AG08395 (cell line): ENCODE measurements around the gene PGAM2.

Experiments used
- DNase-seq: peaks from one replicate; pipeline ENCODE4 v3.0.0; 2012; ENCODE audit warnings: mixed read lengths, low spot score

Gene PGAM2

DNA sequence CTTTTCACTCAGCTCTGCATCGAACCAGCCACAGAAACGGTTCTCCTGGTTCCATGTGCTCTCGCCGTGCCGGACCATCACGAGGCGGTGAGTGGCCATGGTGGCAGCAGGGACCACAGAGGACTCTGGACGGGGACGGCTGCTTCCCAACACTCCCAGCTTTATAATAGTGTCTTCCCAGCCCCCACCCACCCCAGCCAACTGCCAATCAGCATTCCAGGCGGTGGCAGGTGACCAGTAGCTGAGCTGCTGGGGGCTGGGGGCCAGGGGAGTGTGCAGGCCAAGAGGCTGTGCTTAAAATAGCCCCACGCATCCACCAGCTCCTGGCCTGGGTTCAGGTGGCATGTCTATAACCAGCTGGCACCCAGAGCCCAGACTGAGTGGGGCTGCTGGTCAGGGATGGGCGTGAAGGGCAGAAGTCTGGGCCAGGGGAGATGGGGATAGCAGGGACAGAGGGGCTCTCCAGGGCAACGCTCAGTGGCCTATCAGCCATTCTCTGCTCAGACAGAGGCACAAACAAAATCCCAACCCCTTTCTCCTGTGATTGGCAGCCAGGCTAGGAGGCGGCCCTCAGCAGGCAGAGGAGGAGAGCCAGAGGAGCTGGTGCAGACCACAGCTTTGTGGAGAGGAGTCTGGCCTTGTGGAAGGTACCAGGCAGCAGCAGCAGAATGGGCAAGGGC, at the start of gene PGAM2:
PGAM2 (minus strand) TSS at position 137 of the 680 bp plus-strand sequence; CDS start at position 99, 38 bp downstream.
- DNase-seq, result no peak

DNA sequence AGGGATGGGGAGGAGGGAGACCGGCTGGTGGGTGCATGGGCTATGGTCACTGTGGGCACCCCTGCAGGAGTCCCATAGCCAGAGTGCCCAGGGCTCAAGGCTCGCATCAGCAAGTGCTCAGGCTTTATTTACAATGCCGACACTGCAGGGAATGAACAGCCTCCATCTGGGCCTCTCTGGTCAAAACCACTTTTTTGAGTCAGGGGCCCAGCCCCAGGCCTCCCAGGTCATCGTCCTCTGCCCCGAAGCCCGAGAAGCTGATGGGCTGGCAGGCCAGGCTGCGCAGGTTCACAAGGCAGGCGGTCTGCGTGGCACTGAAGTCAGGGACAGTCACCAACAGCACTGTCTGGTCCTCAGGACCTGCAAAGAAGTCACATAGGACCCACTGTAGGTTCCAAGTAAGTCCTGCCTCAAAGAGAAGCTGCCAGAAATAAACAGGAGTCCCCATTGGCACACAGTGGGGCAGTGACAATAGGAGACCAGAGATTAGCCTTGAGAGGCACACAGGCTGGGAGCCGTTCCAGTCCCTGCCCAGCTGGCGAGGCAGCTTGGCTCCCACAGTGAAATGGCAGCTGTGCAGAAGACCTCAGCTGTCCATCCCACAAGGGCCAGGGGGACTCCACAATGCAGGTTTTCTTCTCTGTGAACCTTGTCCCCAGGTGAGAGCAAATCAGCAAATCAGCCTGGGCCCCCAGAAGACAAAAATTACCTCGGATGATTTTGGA, 49.4 kb upstream of the PGAM2 start:
- no peak for DNase-seq

DNA sequence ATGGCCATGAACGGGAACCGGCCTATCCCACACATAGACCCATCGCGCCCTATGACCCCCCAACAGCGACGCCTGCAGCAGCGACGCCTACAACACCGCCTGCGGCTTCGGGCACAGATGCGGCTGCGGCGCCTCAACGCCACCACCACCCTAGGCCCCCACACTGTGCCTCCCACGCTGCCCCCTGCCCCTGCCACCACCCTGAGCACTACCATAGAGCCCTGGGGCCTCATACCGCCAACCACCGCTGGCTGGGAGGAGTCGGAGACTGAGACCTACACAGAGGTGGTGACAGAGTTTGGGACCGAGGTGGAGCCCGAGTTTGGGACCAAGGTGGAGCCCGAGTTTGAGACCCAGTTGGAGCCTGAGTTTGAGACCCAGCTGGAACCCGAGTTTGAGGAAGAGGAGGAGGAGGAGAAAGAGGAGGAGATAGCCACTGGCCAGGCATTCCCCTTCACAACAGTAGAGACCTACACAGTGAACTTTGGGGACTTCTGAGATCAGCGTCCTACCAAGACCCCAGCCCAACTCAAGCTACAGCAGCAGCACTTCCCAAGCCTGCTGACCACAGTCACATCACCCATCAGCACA, 48.5 kb upstream of the PGAM2 start:
- DNase-seq, result no peak

DNA sequence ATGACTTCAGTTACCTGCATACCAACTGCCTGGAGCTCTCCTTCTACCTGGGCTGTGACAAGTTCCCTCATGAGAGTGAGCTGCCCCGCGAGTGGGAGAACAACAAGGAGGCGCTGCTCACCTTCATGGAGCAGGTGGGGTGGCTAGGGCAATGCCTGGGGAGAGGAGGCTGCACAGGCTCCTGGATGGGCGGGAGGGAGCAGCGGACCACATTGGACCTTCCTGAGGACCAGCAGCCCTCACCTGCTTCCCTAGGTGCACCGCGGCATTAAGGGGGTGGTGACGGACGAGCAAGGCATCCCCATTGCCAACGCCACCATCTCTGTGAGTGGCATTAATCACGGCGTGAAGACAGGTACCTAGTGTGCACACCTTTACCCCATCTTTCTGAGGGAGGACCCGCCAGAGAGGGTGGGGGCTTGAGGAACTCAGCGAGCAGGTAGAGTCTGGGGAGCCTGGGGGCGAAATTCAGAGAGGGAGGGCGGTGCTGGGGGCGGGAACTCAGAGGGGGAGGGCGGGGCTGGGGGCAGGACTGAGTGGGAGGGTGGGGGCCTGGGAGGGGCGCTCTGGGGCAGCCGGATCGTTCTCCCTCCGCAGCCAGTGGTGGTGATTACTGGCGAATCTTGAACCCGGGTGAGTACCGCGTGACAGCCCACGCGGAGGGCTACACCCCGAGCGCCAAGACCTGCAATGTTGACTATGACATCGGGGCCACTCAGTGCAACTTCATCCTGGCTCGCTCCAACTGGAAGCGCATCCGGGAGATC, 47.8 kb upstream of the PGAM2 start:
- DNase-seq, result no peak

DNA sequence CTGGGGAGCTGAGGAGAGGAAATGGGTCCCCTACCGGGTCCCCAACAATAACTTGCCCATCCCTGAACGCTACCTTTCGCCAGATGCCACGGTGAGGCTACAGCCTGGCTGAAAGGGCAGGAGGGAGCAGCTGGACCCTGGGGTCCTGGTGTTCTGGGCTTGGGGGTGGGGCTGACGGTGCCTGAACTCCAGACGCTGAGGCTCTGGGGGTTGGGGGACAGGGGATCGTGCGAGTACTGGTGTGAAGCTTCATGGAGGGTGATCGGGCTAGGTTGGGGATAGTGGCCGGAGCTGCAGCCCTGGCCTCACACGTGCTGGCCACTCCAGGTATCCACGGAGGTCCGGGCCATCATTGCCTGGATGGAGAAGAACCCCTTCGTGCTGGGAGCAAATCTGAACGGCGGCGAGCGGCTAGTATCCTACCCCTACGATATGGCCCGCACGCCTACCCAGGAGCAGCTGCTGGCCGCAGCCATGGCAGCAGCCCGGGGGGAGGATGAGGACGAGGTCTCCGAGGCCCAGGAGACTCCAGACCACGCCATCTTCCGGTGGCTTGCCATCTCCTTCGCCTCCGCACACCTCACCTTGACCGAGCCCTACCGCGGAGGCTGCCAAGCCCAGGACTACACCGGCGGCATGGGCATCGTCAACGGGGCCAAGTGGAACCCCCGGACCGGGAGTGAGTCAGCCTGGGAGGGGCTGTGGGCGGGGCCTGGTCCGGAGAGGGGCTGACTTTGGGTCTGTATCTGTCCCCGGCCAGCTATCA, 47.0 kb upstream of the PGAM2 start:
- no peak for DNase-seq

DNA sequence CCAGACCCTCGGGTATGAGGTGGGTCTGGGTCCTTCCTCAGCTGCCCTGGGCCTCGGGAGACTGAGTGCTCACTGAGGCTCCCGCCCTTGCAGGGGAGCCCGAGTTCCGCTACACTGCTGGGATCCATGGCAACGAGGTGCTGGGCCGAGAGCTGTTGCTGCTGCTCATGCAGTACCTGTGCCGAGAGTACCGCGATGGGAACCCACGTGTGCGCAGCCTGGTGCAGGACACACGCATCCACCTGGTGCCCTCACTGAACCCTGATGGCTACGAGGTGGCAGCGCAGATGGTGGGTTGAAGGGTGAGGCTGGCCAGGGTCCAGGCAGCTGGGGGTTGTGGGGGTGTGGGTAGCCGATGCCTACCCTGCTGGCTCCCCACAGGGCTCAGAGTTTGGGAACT, 46.4 kb upstream of the PGAM2 start:
- no peak for DNase-seq

DNA sequence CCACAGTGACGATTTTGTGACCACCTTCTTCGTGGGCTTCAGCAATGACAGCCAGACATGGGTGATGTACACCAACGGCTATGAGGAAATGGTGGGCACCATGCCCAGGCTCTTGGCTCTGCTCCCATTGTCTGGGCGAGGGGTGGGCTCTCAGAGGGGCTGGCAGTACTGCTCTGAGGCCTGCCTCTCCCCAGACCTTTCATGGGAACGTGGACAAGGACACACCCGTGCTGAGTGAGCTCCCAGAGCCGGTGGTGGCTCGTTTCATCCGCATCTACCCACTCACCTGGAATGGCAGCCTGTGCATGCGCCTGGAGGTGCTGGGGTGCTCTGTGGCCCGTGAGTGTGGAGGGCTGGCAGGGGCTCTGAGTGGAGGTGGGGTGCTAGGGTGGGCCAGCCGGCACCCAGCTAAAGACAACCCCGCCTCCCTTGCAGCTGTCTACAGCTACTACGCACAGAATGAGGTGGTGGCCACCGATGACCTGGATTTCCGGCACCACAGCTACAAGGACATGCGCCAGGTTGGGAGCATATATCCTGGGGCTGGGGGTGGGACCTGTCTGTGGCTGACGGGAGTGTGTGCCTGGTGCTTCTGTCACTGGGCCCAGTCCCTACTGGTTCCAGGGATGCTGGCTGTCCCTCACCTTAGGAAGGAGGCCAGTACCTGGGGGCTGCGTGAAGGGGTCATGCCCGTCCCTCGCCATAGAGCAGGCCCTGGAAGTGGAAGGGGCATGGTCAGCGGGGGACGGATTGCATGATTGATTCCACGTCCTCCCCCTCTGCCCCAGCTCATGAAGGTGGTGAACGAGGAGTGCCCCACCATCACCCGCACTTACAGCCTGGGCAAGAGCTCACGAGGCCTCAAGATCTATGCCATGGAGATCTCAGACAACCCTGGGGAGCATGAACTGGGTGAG, 45.6 kb upstream of the PGAM2 start:
- no peak for DNase-seq

DNA sequence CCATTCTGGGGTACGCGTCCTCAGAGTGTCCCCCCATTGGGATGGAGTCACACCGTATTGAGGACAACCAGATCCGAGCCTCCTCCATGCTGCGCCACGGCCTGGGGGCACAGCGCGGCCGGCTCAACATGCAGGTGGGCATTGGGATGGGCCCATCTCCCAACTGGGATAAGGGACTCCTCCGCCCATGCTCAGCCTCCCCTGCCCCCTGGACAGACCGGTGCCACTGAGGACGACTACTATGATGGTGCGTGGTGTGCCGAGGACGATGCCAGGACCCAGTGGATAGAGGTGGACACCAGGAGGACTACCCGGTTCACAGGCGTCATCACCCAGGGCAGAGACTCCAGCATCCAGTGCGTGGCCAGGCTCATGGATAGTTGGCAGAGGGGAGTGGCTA, 44.6 kb upstream of the PGAM2 start:
- no peak for DNase-seq

DNA sequence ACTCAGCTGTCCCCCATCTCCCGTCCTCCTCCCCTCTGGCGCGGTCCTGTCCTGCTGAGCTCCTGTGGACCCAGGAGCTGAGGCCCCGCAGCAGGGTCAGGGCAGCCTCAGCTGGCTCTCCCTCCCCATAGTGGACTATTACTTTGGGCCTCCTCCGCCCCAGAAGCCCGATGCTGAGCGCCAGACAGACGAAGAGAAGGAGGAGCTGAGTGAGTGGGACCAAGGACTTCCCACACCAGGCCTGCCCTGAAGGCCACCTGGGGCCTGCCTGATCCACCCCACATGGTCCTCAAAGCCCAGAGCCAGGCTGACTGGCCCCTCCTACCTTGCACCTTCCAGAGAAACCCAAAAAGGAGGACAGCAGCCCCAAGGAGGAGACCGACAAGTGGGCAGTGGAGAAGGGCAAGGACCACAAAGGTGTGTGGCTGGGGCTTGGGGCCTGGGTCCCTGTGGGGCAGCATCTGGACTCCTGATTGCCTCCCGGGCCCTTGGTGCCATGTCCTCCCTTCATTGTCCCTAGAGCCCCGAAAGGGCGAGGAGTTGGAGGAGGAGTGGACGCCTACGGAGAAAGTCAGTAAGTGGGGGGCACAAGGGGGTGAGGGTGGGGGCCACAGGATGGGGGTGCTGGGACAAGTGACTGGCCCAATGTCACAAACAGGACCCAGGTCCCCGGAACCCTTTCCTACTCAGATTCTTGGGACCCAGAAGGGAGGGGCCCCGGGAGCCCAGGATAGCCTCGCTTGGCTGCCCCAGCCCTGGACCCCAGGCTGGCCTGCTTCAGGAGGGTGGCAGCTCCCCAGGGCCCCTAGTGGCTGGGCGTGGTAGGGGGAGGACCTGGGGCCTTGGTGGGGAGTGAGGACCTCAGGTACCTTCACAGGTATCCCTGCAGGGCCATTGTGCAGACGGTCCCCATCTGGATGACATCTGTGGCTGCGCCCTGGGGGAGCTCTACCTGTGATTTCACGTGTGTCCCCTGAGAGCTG, 43.7 kb upstream of the PGAM2 start:
- DNase-seq, result no peak

DNA sequence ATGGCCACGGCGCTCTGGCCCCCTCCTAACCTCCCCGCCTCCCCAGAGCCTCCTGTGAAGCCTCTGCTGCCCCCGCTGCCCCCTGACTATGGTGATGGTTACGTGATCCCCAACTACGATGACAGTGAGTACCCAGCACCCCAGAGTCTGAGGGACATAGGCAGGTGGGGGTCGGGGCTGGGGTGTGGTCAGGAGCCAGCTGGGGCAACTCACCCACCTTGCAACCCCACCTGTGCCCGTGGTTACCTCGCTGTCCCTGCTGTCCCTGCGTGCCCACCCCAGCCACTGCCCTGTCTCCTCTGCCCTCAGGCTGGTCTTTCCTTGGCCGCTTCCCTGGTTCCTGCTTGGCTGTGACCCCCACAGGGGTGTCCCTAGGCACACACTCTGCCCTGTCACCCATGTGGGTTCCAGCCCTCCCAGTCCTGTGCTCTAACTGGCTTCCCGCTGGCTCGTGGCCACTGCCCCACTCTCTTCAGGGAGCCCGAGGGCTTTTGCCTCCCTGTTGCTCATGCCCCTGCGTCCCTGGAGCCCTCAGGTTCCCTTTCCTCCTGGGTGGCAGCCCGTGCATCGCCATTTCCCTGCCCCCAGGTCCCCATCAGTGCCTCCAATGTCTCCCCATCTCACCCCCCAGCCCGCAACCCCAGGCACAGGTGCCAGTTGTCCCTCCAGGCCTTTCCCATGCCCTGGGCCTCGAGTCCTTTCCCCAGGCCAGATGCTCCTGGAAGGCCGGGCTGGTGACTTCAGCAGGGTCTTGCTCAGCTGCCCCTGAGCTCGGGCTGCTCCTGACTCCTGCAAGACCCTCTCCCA, 42.8 kb upstream of the PGAM2 start:
- DNase-seq, result no peak

DNA sequence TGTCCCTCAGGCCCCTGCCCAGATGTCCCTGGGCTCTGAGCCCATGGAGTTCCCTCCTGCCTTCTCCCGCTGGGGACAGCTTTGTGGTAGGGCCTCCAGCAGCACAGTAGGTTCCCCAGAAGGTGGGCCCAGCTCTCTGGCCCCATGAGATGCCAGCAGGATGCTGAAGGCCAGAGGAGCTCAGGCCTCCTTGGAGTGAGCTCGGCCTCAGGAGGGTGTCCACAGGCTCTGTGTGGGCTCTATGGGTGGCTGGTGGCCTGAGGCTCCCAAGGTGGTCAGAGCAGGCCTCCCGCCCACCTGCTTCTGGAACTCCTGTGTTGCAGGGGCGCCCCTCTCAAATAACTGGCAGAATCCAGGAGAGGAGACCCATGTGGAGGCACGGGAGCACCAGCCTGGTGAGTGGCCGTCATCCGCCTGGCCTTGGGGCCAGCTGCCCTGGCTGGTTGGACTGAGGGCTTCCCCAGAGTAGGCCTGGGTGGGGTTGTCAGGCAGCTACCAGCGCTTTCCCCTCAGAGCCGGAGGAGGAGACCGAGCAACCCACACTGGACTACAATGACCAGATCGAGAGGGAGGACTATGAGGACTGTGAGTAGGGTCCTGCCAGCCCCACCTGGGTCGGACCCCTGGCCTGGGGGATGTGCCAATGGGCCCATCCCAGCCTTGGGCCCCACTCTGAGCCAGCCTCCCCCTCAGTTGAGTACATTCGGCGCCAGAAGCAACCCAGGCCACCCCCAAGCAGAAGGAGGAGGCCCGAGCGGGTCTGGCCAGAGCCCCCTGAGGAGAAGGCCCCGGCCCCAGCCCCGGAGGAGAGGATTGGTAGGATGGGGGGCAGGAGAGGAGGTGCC, 42.0 kb upstream of the PGAM2 start:
- no peak for DNase-seq

DNA sequence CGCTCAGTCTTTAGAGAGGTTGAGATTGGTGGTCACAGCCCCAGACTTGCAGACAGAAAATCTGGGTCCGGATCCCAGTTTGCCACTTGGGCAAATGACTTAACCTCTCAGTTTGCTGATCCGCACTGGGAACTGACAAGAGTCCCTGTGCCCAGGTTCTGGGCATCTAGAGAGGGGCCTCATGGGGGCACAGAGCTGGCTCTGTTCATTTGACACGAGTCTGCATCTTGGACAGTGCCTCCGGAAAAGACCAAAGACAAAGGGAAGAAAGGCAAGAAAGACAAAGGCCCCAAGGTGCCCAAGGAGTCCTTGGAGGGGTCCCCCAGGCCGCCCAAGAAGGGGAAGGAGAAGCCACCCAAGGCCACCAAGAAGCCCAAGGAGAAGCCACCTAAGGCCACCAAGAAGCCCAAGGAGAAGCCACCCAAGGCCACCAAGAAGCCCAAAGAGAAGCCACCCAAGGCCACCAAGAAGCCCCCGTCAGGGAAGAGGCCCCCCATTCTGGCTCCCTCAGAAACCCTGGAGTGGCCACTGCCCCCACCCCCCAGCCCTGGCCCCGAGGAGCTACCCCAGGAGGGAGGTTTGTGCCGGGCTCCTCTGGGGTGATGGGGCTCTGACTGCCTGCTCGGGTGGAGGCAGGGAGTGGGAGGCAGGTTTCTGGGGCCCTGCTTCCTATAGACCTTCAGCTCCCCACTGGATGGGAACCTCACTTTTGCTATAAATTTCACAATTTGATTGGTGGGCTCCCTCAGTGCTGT, 41.1 kb upstream of the PGAM2 start:
- no peak for DNase-seq

DNA sequence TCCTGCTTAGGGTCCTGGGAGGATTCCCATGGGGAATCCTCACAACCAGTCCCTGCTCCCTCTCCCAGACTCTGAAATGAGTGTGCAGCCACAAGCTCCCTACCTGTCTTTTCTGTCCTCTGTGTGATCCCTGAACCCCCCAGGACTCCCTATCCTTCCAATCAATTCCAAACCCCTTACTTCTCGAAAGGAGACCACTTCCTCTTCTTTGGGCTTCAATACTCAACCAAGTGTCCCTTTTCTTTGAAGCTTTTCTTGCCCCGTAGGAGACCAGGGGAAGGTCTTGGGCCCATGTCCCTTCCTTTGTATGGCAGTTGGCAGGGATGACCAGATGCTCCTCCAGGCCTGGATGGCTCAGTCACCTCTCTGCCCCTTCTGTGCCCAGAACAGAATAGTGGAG, 40.5 kb upstream of the PGAM2 start:
- DNase-seq, result no peak

DNA sequence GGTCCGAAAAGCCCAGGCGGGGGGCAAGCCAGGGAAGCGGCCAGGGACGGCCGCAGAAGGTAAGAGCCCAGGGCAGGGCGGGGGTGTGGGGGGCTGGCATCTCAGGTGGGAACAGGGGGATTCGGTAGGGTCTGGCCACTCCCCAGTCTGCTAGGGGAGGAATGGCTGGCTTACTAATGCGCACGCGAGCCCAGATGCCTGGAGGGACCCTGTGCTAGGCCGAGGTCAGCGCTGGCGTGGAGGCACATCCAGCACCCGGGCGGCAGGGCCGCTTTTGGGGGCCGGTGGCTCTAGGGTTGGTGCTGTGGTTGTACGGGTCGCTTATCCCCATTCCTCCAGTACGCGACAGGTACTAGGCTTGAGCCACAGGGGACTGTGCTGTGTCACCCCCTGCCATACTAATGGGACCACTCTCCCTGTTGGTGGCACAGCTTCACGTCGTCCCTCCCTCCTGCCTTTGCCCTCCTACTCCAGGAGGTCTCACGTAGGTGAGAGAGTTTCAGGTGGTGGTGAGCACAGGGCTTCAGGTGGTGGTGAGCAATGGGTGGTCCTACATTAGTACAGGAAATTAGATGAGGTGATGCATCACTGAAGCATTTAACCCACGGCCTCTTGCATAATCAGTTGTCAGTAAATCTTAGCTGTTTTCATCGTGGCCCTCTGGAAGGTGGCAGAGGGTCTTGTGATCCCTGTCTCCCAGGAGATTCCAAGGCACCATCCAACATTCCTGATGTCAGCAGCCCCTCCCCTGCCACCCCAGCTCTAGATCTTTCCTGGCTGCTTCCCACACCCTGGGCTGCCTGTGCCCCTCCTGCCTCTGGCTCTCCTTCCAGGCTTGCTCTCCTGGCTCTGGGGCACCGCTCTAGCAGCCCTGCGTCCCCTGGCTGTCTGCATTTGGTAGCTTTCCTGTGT, 39.7 kb upstream of the PGAM2 start:
- DNase-seq, result peak; percentile 75

DNA sequence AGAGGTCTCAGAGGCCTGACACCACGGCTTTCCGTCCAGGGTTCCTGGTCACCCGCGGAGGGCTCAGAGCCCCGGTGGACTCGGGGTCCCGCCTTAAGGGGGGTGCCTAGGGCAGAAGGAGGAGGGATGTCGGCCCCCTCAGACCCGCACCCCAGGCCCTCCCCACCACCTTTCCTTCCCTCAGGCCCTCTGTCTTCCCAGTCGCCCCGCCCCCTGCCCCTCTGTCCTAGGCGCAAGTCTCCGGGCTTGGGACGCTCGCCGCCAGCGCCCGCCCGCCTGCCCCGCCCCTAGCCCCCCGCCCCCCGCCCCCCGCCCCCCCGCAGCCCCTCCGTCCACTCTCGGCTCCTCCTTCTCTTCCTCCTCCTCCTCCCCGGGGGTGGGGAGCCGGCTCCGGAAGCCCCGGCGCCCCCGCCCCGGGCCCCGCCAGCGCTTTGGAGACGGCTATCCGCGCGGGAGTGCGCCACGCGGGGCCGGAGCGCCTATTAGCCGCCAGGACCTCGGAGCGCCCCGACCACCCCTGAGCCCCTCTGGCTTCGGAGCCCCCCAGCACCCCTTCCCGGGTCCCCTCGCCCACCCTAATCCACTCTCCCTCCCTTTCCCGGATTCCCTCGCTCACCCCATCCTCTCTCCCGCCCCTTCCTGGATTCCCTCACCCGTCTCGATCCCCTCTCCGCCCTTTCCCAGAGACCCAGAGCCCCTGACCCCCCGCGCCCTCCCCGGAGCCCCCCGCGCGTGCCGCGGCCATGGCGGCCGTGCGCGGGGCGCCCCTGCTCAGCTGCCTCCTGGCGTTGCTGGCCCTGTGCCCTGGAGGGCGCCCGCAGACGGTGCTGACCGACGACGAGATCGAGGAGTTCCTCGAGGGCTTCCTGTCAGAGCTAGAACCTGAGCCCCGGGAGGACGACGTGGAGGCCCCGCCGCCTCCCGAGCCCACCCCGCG, 38.8 kb upstream of the PGAM2 start, which contains the start of gene AEBP1:
AEBP1 (plus strand) TSS at position 423 of the 937 bp plus-strand sequence; CDS start at position 744, 321 bp downstream.
- DNase-seq, result peak; percentile 38
